WTC11 (cell line): ENCODE data around the gene PRKN. TPM values are rescaled to one million over a fixed set of nuclear protein-coding genes. Genes with fewer than 3 reads are reported as not detected.

ENCODE experiments used
- ATAC-seq: fragments of 200-7000 bp; cut with Tn5 transposase; 2 replicates; pipeline ENCODE4 v1.10.0; 2021; ENCODE audit warnings: mild to moderate bottlenecking, moderate library complexity
- CTCF ChIA-PET: fragments of 300-600 bp; sonication (Branson Sonifier 250); formaldehyde crosslinking; loops from one replicate; lab custom pipeline; 2021; ENCODE audit warnings: antibody characterized with exemption; lab: Charles Lee
- POLR2A ChIA-PET: fragments of 350-600 bp; sonication (Branson Sonifier 250); formaldehyde crosslinking; loops from one replicate; lab custom pipeline; 2021; ENCODE audit warnings: antibody characterized with exemption; lab: Charles Lee
- DNase-seq: peaks from one replicate; pipeline ENCODE4 v3.0.0; 2021; ENCODE audit warnings: low spot score
- H3K27ac Mint-ChIP-seq: 2 replicates; pipeline ENCODE4 v1.8.0; 2021; ENCODE audit warnings: mixed read lengths
- H3K27me3 Mint-ChIP-seq: 2 replicates; pipeline ENCODE4 v1.8.0; 2021; ENCODE audit warnings: low read depth, mild to moderate bottlenecking, moderate library complexity, mixed read lengths
- H3K36me3 Mint-ChIP-seq: 2 replicates; pipeline ENCODE4 v1.8.0; 2021; ENCODE audit warnings: mixed read lengths
- H3K4me1 Mint-ChIP-seq: 2 replicates; pipeline ENCODE4 v1.8.0; 2022; ENCODE audit warnings: mixed read lengths
- H3K4me3 Mint-ChIP-seq: 2 replicates; pipeline ENCODE4 v1.8.0; 2021; ENCODE audit warnings: mild to moderate bottlenecking, moderate library complexity, mixed read lengths
- H3K9me3 Mint-ChIP-seq: 2 replicates; pipeline ENCODE4 v1.8.0; 2021; ENCODE audit warnings: mixed read lengths
- ATF2 ChIP-seq: sonication (generic); formaldehyde crosslinking; IDR thresholded peaks from 2 replicates; pipeline ENCODE4 v1.8.1; 2022; ENCODE audit warnings: low read depth, missing genetic modification reagents, borderline replicate concordance
- E2F1 ChIP-seq: sonication (generic); formaldehyde crosslinking; IDR thresholded peaks from 2 replicates; pipeline ENCODE4 v1.8.0; 2022; ENCODE audit warnings: mild to moderate bottlenecking, missing genetic modification reagents
- GABPB1 ChIP-seq: sonication (generic); formaldehyde crosslinking; IDR thresholded peaks from 2 replicates; pipeline ENCODE4 v1.8.1; 2023; ENCODE audit warnings: mild to moderate bottlenecking, missing genetic modification reagents
- GTF2I ChIP-seq: fragments of 250-450 bp; sonication (Bioruptor Pico); conservative IDR thresholded peaks from 2 replicates; pipeline ENCODE4 v1.4.0; 2021; ENCODE audit warnings: mild to moderate bottlenecking
- HMGA2 ChIP-seq: fragments of 250-450 bp; sonication (Bioruptor Pico); IDR thresholded peaks from 2 replicates; pipeline ENCODE4 v1.4.0; 2021; ENCODE audit warnings: mild to moderate bottlenecking, moderate library complexity
- IRF2 ChIP-seq: sonication (generic); formaldehyde crosslinking; IDR thresholded peaks from 2 replicates; pipeline ENCODE4 v1.8.0; 2022; ENCODE audit warnings: low read depth, missing genetic modification reagents, borderline replicate concordance
- JUN ChIP-seq: sonication (generic); formaldehyde crosslinking; IDR thresholded peaks from 2 replicates; pipeline ENCODE4 v1.8.0; 2023; ENCODE audit warnings: mild to moderate bottlenecking, missing genetic modification reagents
- MAX ChIP-seq: sonication (generic); formaldehyde crosslinking; IDR thresholded peaks from 2 replicates; pipeline ENCODE4 v1.8.0; 2022; ENCODE audit warnings: mild to moderate bottlenecking, missing genetic modification reagents
- MXD4 ChIP-seq: fragments of 250-450 bp; sonication (Bioruptor Pico); IDR thresholded peaks from 2 replicates; pipeline ENCODE4 v1.8.0; 2021; ENCODE audit warnings: mild to moderate bottlenecking, moderate library complexity, borderline replicate concordance
- SP1 ChIP-seq: sonication (generic); formaldehyde crosslinking; conservative IDR thresholded peaks from 2 replicates; pipeline ENCODE4 v1.8.1; 2022; ENCODE audit warnings: missing genetic modification reagents
- TCF7 ChIP-seq: sonication (generic); formaldehyde crosslinking; IDR thresholded peaks from 2 replicates; pipeline ENCODE4 v1.8.0; 2022; ENCODE audit warnings: mild to moderate bottlenecking, low read depth, missing genetic modification reagents, moderate library complexity
- TEAD1 ChIP-seq: sonication (generic); formaldehyde crosslinking; IDR thresholded peaks from 2 replicates; pipeline ENCODE4 v1.8.0; 2022; ENCODE audit warnings: mild to moderate bottlenecking, missing genetic modification reagents
- ZNF263 ChIP-seq: sonication (generic); formaldehyde crosslinking; IDR thresholded peaks from 2 replicates; pipeline ENCODE4 v1.8.1; 2022; ENCODE audit warnings: low read depth, mild to moderate bottlenecking, moderate library complexity, missing genetic modification reagents
- ZNF317 ChIP-seq: sonication (generic); formaldehyde crosslinking; IDR thresholded peaks from 2 replicates; pipeline ENCODE4 v1.8.1; 2023; ENCODE audit warnings: low read depth, mild to moderate bottlenecking, moderate library complexity, missing genetic modification reagents, borderline replicate concordance
- total RNA-seq: library from RNA; stranded (reverse); gene quantifications from 3 replicates; pipeline ENCODE4 v1.2.3, GENCODE V29; 2021
- TF ChIP-seq, protein P1 (sequence below): sonication (generic); formaldehyde crosslinking; IDR thresholded peaks from 2 replicates; pipeline ENCODE4 v1.8.1; 2022; ENCODE audit warnings: low read depth, mild to moderate bottlenecking, moderate library complexity, missing genetic modification reagents, borderline replicate concordance
- TF ChIP-seq, protein P2 (sequence below): sonication (generic); formaldehyde crosslinking; IDR thresholded peaks from 2 replicates; pipeline ENCODE4 v1.8.1; 2023; ENCODE audit warnings: mild to moderate bottlenecking, missing genetic modification reagents, borderline replicate concordance
- TF ChIP-seq, protein P3 (sequence below): sonication (generic); formaldehyde crosslinking; IDR thresholded peaks from 2 replicates; pipeline ENCODE4 v1.8.1; 2023; ENCODE audit warnings: mild to moderate bottlenecking, moderate library complexity, missing genetic modification reagents
- TF ChIP-seq, protein P4 (sequence below): fragments of 250-450 bp; sonication (Bioruptor Pico); IDR thresholded peaks from 2 replicates; pipeline ENCODE4 v1.9.0; 2021; ENCODE audit warnings: mild to moderate bottlenecking
- TF ChIP-seq, protein P5 (sequence below): sonication (generic); formaldehyde crosslinking; IDR thresholded peaks from 2 replicates; pipeline ENCODE4 v1.8.1; 2022; ENCODE audit warnings: mild to moderate bottlenecking, moderate library complexity, missing genetic modification reagents

PRKN gene
- total RNA-seq, 1 experiment from 2014 or later: 0.59 TPM

DNA sequence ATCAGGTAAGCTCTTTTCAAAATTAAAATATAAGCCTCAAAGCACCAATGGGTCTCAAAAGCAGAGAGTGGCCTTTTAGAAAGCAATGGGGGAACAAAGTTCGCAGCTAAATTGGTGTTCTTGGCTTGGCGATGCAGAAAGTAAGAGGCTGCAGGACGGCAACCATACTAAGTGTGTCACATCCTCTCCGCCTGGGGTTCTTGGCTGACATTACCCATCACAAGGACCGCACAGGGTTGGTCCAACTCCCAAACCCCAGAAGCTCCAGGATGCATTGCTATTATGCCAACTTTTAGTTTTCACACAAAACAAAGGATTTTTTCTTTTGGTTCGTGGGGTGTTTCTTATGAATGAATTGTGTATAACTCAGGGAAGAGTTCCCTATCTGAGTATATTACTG, 124.8 kb downstream of the PRKN start:
- CTCF ChIA-PET: no interaction called here
- ATAC-seq: no peak
- no peak overlapping the region for H3K4me3 Mint-ChIP-seq
- no peaks in the 10 kb centered on the region for H3K9me3 Mint-ChIP-seq
- POLR2A ChIA-PET: no interaction called here
- no peak overlapping the region for H3K27ac Mint-ChIP-seq
- TF ChIP-seq ZNF263 (CRISPR knock-in tag): no peak
- TF ChIP-seq TEAD1 (CRISPR knock-in tag): no peak
- no peak for TF ChIP-seq MAX (CRISPR knock-in tag)
- TF ChIP-seq, protein P1, sequence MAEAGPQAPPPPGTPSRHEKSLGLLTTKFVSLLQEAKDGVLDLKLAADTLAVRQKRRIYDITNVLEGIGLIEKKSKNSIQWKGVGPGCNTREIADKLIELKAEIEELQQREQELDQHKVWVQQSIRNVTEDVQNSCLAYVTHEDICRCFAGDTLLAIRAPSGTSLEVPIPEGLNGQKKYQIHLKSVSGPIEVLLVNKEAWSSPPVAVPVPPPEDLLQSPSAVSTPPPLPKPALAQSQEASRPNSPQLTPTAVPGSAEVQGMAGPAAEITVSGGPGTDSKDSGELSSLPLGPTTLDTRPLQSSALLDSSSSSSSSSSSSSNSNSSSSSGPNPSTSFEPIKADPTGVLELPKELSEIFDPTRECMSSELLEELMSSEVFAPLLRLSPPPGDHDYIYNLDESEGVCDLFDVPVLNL (CRISPR knock-in tag): no peak
- TF ChIP-seq HMGA2 (CRISPR knock-in tag): no peak
- TF ChIP-seq E2F1 (CRISPR knock-in tag): no peak
- no peak for TF ChIP-seq IRF2 (CRISPR knock-in tag)
- TF ChIP-seq JUN (CRISPR knock-in tag): no peak
- TF ChIP-seq SP1 (CRISPR knock-in tag): no peak
- TF ChIP-seq, protein P2, sequence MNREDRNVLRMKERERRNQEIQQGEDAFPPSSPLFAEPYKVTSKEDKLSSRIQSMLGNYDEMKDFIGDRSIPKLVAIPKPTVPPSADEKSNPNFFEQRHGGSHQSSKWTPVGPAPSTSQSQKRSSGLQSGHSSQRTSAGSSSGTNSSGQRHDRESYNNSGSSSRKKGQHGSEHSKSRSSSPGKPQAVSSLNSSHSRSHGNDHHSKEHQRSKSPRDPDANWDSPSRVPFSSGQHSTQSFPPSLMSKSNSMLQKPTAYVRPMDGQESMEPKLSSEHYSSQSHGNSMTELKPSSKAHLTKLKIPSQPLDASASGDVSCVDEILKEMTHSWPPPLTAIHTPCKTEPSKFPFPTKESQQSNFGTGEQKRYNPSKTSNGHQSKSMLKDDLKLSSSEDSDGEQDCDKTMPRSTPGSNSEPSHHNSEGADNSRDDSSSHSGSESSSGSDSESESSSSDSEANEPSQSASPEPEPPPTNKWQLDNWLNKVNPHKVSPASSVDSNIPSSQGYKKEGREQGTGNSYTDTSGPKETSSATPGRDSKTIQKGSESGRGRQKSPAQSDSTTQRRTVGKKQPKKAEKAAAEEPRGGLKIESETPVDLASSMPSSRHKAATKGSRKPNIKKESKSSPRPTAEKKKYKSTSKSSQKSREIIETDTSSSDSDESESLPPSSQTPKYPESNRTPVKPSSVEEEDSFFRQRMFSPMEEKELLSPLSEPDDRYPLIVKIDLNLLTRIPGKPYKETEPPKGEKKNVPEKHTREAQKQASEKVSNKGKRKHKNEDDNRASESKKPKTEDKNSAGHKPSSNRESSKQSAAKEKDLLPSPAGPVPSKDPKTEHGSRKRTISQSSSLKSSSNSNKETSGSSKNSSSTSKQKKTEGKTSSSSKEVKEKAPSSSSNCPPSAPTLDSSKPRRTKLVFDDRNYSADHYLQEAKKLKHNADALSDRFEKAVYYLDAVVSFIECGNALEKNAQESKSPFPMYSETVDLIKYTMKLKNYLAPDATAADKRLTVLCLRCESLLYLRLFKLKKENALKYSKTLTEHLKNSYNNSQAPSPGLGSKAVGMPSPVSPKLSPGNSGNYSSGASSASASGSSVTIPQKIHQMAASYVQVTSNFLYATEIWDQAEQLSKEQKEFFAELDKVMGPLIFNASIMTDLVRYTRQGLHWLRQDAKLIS (CRISPR knock-in tag): no peak
- TF ChIP-seq, protein P3, sequence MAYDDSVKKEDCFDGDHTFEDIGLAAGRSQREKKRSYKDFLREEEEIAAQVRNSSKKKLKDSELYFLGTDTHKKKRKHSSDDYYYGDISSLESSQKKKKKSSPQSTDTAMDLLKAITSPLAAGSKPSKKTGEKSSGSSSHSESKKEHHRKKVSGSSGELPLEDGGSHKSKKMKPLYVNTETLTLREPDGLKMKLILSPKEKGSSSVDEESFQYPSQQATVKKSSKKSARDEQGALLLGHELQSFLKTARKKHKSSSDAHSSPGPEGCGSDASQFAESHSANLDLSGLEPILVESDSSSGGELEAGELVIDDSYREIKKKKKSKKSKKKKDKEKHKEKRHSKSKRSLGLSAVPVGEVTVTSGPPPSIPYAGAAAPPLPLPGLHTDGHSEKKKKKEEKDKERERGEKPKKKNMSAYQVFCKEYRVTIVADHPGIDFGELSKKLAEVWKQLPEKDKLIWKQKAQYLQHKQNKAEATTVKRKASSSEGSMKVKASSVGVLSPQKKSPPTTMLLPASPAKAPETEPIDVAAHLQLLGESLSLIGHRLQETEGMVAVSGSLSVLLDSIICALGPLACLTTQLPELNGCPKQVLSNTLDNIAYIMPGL (CRISPR knock-in tag): no peak
- no peak for TF ChIP-seq ZNF317 (CRISPR knock-in tag)
- TF ChIP-seq GTF2I: no peak
- no peak for TF ChIP-seq GABPB1
- no peak for TF ChIP-seq ATF2 (CRISPR knock-in tag)
- no peak for TF ChIP-seq MXD4 (CRISPR knock-in tag)
- no peak for TF ChIP-seq TCF7 (CRISPR knock-in tag)
- TF ChIP-seq, protein P4, sequence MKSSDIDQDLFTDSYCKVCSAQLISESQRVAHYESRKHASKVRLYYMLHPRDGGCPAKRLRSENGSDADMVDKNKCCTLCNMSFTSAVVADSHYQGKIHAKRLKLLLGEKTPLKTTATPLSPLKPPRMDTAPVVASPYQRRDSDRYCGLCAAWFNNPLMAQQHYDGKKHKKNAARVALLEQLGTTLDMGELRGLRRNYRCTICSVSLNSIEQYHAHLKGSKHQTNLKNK: no peak
- TF ChIP-seq, protein P5, sequence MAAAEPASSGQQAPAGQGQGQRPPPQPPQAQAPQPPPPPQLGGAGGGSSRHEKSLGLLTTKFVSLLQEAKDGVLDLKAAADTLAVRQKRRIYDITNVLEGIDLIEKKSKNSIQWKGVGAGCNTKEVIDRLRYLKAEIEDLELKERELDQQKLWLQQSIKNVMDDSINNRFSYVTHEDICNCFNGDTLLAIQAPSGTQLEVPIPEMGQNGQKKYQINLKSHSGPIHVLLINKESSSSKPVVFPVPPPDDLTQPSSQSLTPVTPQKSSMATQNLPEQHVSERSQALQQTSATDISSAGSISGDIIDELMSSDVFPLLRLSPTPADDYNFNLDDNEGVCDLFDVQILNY (CRISPR knock-in tag): no peak
- H3K4me1 Mint-ChIP-seq: peaks cover 18% of the 10 kb centered on the region
- DNase-seq: no peak
- no peaks in the 10 kb centered on the region for H3K27me3 Mint-ChIP-seq
- H3K36me3 Mint-ChIP-seq: no peaks in the 10 kb centered on the region
